ENCODE measurements around the gene LYRM1.

DNA sequence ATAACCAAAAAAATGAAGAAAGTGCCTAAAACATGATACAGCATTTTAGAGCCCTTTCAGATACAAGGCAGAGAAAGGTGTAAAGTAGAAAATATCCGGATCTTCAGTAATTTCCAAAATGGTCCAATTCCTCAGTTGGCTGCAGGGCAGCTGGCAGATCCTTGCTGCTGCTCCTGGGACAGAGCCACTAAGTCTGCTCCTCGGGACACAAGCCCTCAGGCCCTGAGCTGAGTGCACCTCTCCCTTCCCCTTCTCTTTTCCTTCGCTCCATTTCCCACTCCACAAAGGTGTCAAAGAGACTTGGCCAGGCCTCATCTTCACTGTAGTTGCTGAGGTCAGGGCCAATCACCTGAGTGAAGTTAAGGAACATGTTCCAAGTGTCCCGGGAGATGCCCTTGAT is 40.9 kb upstream of the LYRM1 start:
- TF ChIP-seq, protein P1, sequence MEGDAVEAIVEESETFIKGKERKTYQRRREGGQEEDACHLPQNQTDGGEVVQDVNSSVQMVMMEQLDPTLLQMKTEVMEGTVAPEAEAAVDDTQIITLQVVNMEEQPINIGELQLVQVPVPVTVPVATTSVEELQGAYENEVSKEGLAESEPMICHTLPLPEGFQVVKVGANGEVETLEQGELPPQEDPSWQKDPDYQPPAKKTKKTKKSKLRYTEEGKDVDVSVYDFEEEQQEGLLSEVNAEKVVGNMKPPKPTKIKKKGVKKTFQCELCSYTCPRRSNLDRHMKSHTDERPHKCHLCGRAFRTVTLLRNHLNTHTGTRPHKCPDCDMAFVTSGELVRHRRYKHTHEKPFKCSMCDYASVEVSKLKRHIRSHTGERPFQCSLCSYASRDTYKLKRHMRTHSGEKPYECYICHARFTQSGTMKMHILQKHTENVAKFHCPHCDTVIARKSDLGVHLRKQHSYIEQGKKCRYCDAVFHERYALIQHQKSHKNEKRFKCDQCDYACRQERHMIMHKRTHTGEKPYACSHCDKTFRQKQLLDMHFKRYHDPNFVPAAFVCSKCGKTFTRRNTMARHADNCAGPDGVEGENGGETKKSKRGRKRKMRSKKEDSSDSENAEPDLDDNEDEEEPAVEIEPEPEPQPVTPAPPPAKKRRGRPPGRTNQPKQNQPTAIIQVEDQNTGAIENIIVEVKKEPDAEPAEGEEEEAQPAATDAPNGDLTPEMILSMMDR (conservative IDR thresholded peaks at IDR 0.05; ENCODE audit: low read depth in 2 of 2): no peak
- no peak for TF ChIP-seq EZH2phosphoT487 (IDR thresholded peaks at IDR 0.05; ENCODE audit: unreplicated experiment)
- no peak for TF ChIP-seq REST (IDR thresholded peaks at IDR 0.05; ENCODE audit: unreplicated experiment)
- TF ChIP-seq POLR2AphosphoS5 (IDR thresholded peaks at IDR 0.05; ENCODE audit: low read depth): no peak
- TF ChIP-seq JUNB (IDR thresholded peaks at IDR 0.05; ENCODE audit: unreplicated experiment): no peak
- TF ChIP-seq EZH2 (IDR thresholded peaks at IDR 0.05; ENCODE audit: low read depth, unreplicated experiment): no peak
- no peak for TF ChIP-seq CREB1 (CRISPR knock-in tag; IDR thresholded peaks at IDR 0.05; ENCODE audit: low read depth)
- no peak for TF ChIP-seq ETS1 (IDR thresholded peaks at IDR 0.05)
- no peak for TF ChIP-seq ZNF114 (CRISPR knock-in tag; IDR thresholded peaks at IDR 0.05)
- TF ChIP-seq ZNF331 (CRISPR knock-in tag; IDR thresholded peaks at IDR 0.05; ENCODE audit: low read depth): no peak
- no peak for TF ChIP-seq NANOG (IDR thresholded peaks at IDR 0.05; ENCODE audit: borderline replicate concordance)
